Measurements from ENCODE around the gene CYTH1. TPM values are rescaled to one million over a fixed set of nuclear protein-coding genes. Genes with fewer than 3 reads are reported as not detected.
A peak's percentile ranks its signal among the peaks of the same experiment; 100 is the strongest.

The CYTH1 gene
- total and polyA plus RNA-seq, 12 donors = 26.0 to 141 (median 46.2) TPM

GRCh38 chr17:78715000-78715771, 66.9 kb downstream of the CYTH1 start:
- Histone ChIP-seq H3K36me3 (replicated peaks in 1 of 2) (no peaks in the 10 kb centered on the region), H3K4me1 (replicated peaks in 1 of 2) (peaks cover 27 to 41% of the 10 kb centered on the region in 2 donors), H3K9me3 (replicated peaks in 1 of 3) (no peaks in the 10 kb centered on the region), H3K4me3 (no peak overlapping the region), H3K27me3 (no peaks in the 10 kb centered on the region), H3K27ac (peak overlapping the region in 3 of 5 donors; percentile 23 to 69 (median 62))
- no peak for DNase-seq
- intact Hi-C loops (cut with DNase I) = loop anchor here in 1 of 2 donors (10.0 kb wide), 1 partner anchor 220 kb away; no protein-coding TSS in a partner anchor
- TF ChIP-seq POLR2A (IDR thresholded peaks at IDR 0.05) = no peak
- WGBS, 4 donors = 73 to 79% (median 78%) methylated on average over 14 of the region's 14 CpGs

DNA sequence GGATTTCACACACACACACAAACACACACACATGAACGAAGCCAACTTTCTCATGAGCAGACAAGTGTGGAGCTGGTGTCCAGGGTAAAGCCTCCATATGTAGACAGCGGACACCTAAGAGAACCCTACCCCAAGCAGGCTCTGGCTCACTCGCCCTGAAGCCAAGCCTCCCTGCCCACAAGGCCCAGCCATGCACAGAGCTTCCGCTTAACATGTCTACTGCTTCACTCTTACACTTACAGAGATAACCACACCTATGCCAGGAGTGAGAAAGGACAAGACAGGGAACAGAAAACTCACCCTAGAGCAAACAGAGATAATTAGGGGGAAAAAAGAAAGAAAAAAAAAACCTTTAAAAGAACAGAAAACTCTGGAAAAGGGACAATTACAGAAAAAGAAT, 67.5 kb downstream of the CYTH1 start:
- H3K27me3 ChIP-seq = no peaks in the 10 kb centered on the region
- H3K36me3 ChIP-seq (replicated peaks in 1 of 2) = no peaks in the 10 kb centered on the region
- H3K27ac ChIP-seq = no peak overlapping the region
- no peaks in the 10 kb centered on the region for H3K9me3 ChIP-seq (replicated peaks in 1 of 3)
- peaks cover 27 to 47% of the 10 kb centered on the region in 2 donors for H3K4me1 ChIP-seq (replicated peaks in 1 of 2)
- no peak overlapping the region for H3K4me3 ChIP-seq
- intact Hi-C loops (cut with DNase I) = loop anchor here in 1 of 2 donors (10.0 kb wide), 1 partner anchor 220 kb away; no protein-coding TSS in a partner anchor
- WGBS, 4 donors = 96 to 100% (median 98%) methylated on average over 4 of the region's 4 CpGs
- TF ChIP-seq CTCF (IDR thresholded peaks at IDR 0.05) = no peak
- no peak for TF ChIP-seq POLR2A (IDR thresholded peaks at IDR 0.05)
- no peak for DNase-seq

DNA sequence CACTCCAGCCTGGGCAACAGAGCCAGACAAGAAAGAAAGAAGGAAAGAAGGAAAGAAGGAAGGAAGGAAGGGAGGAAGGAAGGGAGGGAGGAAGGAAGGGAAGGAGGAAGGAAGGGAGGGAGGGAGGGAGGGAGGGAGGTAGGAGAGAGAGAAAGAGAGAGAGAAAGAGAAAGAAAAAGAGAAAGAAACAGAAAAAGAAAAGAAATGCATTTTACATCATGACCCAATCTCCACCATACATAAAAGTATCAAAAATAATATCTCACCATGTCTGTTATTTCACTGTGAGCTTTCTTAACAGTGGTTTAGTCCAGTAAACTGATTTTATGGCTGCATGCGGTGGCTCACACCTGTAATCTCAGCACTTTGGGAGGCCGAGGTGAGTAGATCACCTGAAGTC, 70.0 kb downstream of the CYTH1 start:
- Histone ChIP-seq H3K27ac (no peak overlapping the region), H3K4me1 (replicated peaks in 1 of 2) (peaks cover 18 to 50% of the 10 kb centered on the region in 2 donors), H3K36me3 (replicated peaks in 1 of 2) (peaks cover 0 to 11% of the 10 kb centered on the region in 2 donors), H3K27me3 (no peaks in the 10 kb centered on the region), H3K9me3 (replicated peaks in 1 of 3) (no peaks in the 10 kb centered on the region), H3K4me3 (no peak overlapping the region)
- WGBS, 4 donors = 97 to 100% (median 98%) methylated on average over 2 of the region's 2 CpGs
- DNase-seq = no peak
- intact Hi-C loops (cut with DNase I) = loop anchor here in 1 of 2 donors (10.0 kb wide), 1 partner anchor 217 kb away; no protein-coding TSS in a partner anchor
- no peak for TF ChIP-seq CTCF (IDR thresholded peaks at IDR 0.05)
- TF ChIP-seq POLR2A (IDR thresholded peaks at IDR 0.05) = no peak

- TF ChIP-seq POLR2A (IDR thresholded peaks at IDR 0.05) (no peak), CTCF (IDR thresholded peaks at IDR 0.05) (no peak)
- Histone ChIP-seq H3K36me3 (replicated peaks in 1 of 2) (peaks cover 0 to 16% of the 10 kb centered on the region in 2 donors), H3K9me3 (replicated peaks in 1 of 3) (no peaks in the 10 kb centered on the region), H3K27me3 (no peaks in the 10 kb centered on the region), H3K4me1 (replicated peaks in 1 of 2) (peaks cover 4 to 36% of the 10 kb centered on the region in 2 donors), H3K27ac (no peak overlapping the region), H3K4me3 (no peak overlapping the region)
- peak in 1 of 7 donors; percentile 46 for DNase-seq
- WGBS, 4 donors = 96 to 100% (median 99%) methylated on average over 4 of the region's 4 CpGs
- intact Hi-C loops (cut with DNase I) = loop anchor here in 1 of 2 donors (10.0 kb wide), 1 partner anchor 216 kb away; no protein-coding TSS in a partner anchor
Measured at GRCh38 chr17:78710607-78711006, 71.5 kb downstream of the CYTH1 start.

Measured in adrenal gland (tissue), 12 donors.